A549 (cell line): ENCODE measurements around the gene CDHR5. TPM values are rescaled to one million over a fixed set of nuclear protein-coding genes. Genes with fewer than 3 reads are reported as not detected.

Experiments used
- ATAC-seq, 2 experiments: fragments of 200-7000 bp in 1 of 2; fragments of >200 bp in 1 of 2; cut with Nextera tagmentation in 1 of 2; cut with Tn5 transposase in 1 of 2; 3 replicates each; pipeline versions ENCODE4 v1.8.0 to v1.9.1; 2018 to 2020; ENCODE audit warnings: mild to moderate bottlenecking in 1 of 2, moderate library complexity in 1 of 2
- CTCF ChIA-PET: fragments of 300-600 bp; sonication (Branson Sonifier 250); formaldehyde crosslinking; extraction: SDS; loops from one replicate; lab custom pipeline; 2021; ENCODE audit warnings: antibody characterized with exemption, inconsistent platforms; lab: Yijun Ruan, JAX
- POLR2A ChIA-PET: fragments of 350-600 bp; formaldehyde crosslinking; extraction: SDS; loops from one replicate; lab custom pipeline; 2021; ENCODE audit warnings: antibody characterized with exemption, inconsistent platforms; lab: Yijun Ruan, JAX
- DNase-seq, 2 experiments: peaks; one replicate each; pipeline versions ENCODE4 v3.0.0 to v3.0.0-alpha.2; 2011 to 2016; ENCODE audit warnings: low read depth in 1 of 2, low spot score in 1 of 2
- FAIRE-seq: peaks from 2 replicates; lab custom pipeline; 2011; peaks lifted over from hg19 to GRCh38; lab: Jason Lieb, UNC
- H3K27ac ChIP-seq, 2 experiments: fragments of >200 bp; sonication (Bioruptor Twin); formaldehyde crosslinking; 3 replicates each; pipeline ENCODE4 v1.5.1; 2016 to 2017
- H3K4me1 ChIP-seq: fragments of >200 bp; sonication (Bioruptor Twin); formaldehyde crosslinking; 3 replicates; pipeline ENCODE4 v1.6.1; 2016
- H3K4me2 ChIP-seq: fragments of >200 bp; sonication (Bioruptor Twin); formaldehyde crosslinking; 3 replicates; pipeline ENCODE4 v1.6.1; 2016
- H3K4me3 ChIP-seq: fragments of >200 bp; sonication (Bioruptor Twin); formaldehyde crosslinking; 3 replicates; pipeline ENCODE4 v1.5.1; 2016
- H3K9me3 ChIP-seq: fragments of >200 bp; sonication (Bioruptor Twin); formaldehyde crosslinking; 3 replicates; pipeline ENCODE4 v1.6.1; 2016
- BCL3 ChIP-seq: fragments of >200 bp; sonication (Bioruptor Twin); formaldehyde crosslinking; IDR thresholded peaks from 3 replicates; pipeline ENCODE4 v1.6.1; 2016
- CHD4 ChIP-seq: fragments of 200-600 bp; sonication (generic); IDR thresholded peaks from 2 replicates; pipeline ENCODE4 v1.6.1; 2016; ENCODE audit warnings: antibody characterized with exemption, mild to moderate bottlenecking, borderline replicate concordance
- CTCF ChIP-seq: fragments of >200 bp; sonication (Bioruptor Twin); formaldehyde crosslinking; IDR thresholded peaks from 3 replicates; pipeline ENCODE4 v1.5.1; 2016
- EHMT2 ChIP-seq: fragments of 200-600 bp; sonication (generic); IDR thresholded peaks from 2 replicates; pipeline ENCODE4 v1.6.1; 2016; ENCODE audit warnings: antibody characterized with exemption, low read depth, mild to moderate bottlenecking, moderate library complexity
- ESRRA ChIP-seq: fragments of 150-350 bp; IDR thresholded peaks from 2 replicates; pipeline ENCODE4 v1.6.1; 2014; ENCODE audit warnings: mild to moderate bottlenecking, low read length, borderline replicate concordance
- HDAC2 ChIP-seq: fragments of 200-600 bp; sonication (generic); IDR thresholded peaks from 2 replicates; pipeline ENCODE4 v1.6.1; 2016
- HEYL ChIP-seq: fragments of 250-450 bp; sonication (Bioruptor Pico); IDR thresholded peaks from 2 replicates; pipeline ENCODE4 v1.8.0; 2021; ENCODE audit warnings: mild to moderate bottlenecking, moderate library complexity
- HOXA7 ChIP-seq: fragments of 250-450 bp; sonication (Bioruptor Pico); IDR thresholded peaks from 2 replicates; pipeline ENCODE4 v1.5.0; 2020; ENCODE audit warnings: mild to moderate bottlenecking, moderate library complexity
- JUN ChIP-seq, 2 experiments: fragments of >200 bp; sonication (Bioruptor Twin); formaldehyde crosslinking; IDR thresholded peaks; 2 replicates in 1 of 2; 3 replicates in 1 of 2; pipeline ENCODE4 v1.6.1; 2016 to 2017
- MAZ ChIP-seq: fragments of 150-350 bp; IDR thresholded peaks from 2 replicates; pipeline ENCODE4 v1.6.1; 2014; ENCODE audit warnings: antibody characterized with exemption, low read depth, low read length, borderline replicate concordance
- PBX3 ChIP-seq: IDR thresholded peaks from 2 replicates; pipeline ENCODE4 v1.6.1; 2012
- RAD21 ChIP-seq, 2 experiments: fragments of >200 bp in 1 of 2; sonication (Bioruptor Twin) in 1 of 2; formaldehyde crosslinking in 1 of 2; IDR thresholded peaks in 1 of 2; conservative IDR thresholded peaks in 1 of 2; 2 replicates in 1 of 2; 3 replicates in 1 of 2; pipeline ENCODE4 v1.6.1; 2012 to 2018; ENCODE audit warnings: inconsistent platforms in 1 of 2
- REST ChIP-seq: fragments of 200-600 bp; sonication (generic); IDR thresholded peaks from 2 replicates; pipeline ENCODE4 v1.6.1; 2016; ENCODE audit warnings: antibody characterized with exemption, mild to moderate bottlenecking, moderate library complexity
- RFX5 ChIP-seq: fragments of 450-650 bp; IDR thresholded peaks from 2 replicates; pipeline ENCODE4 v1.7.1; 2014; ENCODE audit warnings: antibody characterized with exemption, mild to moderate bottlenecking, moderate library complexity
- TP53 ChIP-seq: fragments of 250-450 bp; sonication (Bioruptor Pico); IDR thresholded peaks from 2 replicates; pipeline ENCODE4 v1.5.0; 2021; ENCODE audit warnings: mild to moderate bottlenecking, moderate library complexity
- ZNF302 ChIP-seq: fragments of 250-450 bp; sonication (Bioruptor Pico); IDR thresholded peaks from 2 replicates; pipeline ENCODE4 v1.9.0; 2021; ENCODE audit warnings: inconsistent platforms, mild to moderate bottlenecking, moderate library complexity
- WGBS: methylation state at CpG from one replicate; pipeline ENCODE4 v1.1.6; 2017; ENCODE audit errors: missing lambda C conversion rate; 5-methylcytosine and 5-hydroxymethylcytosine counted together
- polyA plus RNA-seq, 4 experiments: library from polyadenylated mRNA; depleted of rRNA in 3 of 4; stranded (reverse); fragments of >200 nt; fragmentation: RNase III in 1 of 4; extraction: RNeasy Plus Mini Kit Qiagen cat#74134 plus additional on column Dnase treatment in 1 of 4; gene quantifications; 2 replicates in 3 of 4; 3 replicates in 1 of 4; pipeline ENCODE4 v1.2.3, GENCODE V29; 2011 to 2017
- TF ChIP-seq, protein P1 (sequence below): fragments of 250-450 bp; sonication (Bioruptor Pico); IDR thresholded peaks from 2 replicates; pipeline ENCODE4 v1.5.0; 2021; ENCODE audit warnings: mild to moderate bottlenecking, moderate library complexity, borderline replicate concordance

Gene CDHR5
- polyA plus RNA-seq, 2 of the 4 experiments (the other 2 are of a cell fraction) = 0.08 to 0.12 TPM

GRCh38 chr11:609341-609811 is 15.4 kb downstream of the CDHR5 start:
- no peak for FAIRE-seq

More at GRCh38 chr11:609341-609811, 15.4 kb downstream of the CDHR5 start:
- 78% methylated on average over 6 of the region's 28 CpGs for WGBS
- CTCF ChIA-PET = interaction anchor here (1.2 kb wide), 1 partner anchor 54 kb away, joined by 4 read pairs; no protein-coding TSS in a partner anchor
- H3K4me1 ChIP-seq = peaks cover 13% of the 10 kb centered on the region
- POLR2A ChIA-PET = no interaction called here
- no peak overlapping the region for H3K4me3 ChIP-seq
- DNase-seq (no peak), ATAC-seq (no peak)
- TF ChIP-seq, protein P1, sequence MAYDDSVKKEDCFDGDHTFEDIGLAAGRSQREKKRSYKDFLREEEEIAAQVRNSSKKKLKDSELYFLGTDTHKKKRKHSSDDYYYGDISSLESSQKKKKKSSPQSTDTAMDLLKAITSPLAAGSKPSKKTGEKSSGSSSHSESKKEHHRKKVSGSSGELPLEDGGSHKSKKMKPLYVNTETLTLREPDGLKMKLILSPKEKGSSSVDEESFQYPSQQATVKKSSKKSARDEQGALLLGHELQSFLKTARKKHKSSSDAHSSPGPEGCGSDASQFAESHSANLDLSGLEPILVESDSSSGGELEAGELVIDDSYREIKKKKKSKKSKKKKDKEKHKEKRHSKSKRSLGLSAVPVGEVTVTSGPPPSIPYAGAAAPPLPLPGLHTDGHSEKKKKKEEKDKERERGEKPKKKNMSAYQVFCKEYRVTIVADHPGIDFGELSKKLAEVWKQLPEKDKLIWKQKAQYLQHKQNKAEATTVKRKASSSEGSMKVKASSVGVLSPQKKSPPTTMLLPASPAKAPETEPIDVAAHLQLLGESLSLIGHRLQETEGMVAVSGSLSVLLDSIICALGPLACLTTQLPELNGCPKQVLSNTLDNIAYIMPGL (CRISPR knock-in tag) = no peak
- TF ChIP-seq EHMT2 = no peak
- TF ChIP-seq BCL3 = no peak
- no peak for TF ChIP-seq MAZ
- no peak for TF ChIP-seq RAD21 (conservative IDR thresholded peaks at IDR 0.05 in 1 of 2, IDR thresholded peaks at IDR 0.05 in 1 of 2)
- no peak for TF ChIP-seq HOXA7
- no peak for TF ChIP-seq REST
- TF ChIP-seq TP53 = no peak
- no peak for TF ChIP-seq CTCF
- TF ChIP-seq PBX3 = no peak
- TF ChIP-seq HEYL = no peak
- TF ChIP-seq JUN (IDR thresholded peaks at IDR 0.05) = no peak
- no peak for TF ChIP-seq ESRRA
- no peak for TF ChIP-seq RFX5
- no peak for TF ChIP-seq HDAC2
- TF ChIP-seq ZNF302 (CRISPR knock-in tag) = no peak
- TF ChIP-seq CHD4 = no peak
- no peak overlapping the region for H3K4me2 ChIP-seq
- no peak overlapping the region for H3K27ac ChIP-seq
- no peaks in the 10 kb centered on the region for H3K9me3 ChIP-seq
